SK-N-SH treated with all-trans-retinoic acid at 6 μM for 48 hours (cell line): ENCODE measurements around the gene PRSS33.

Experiments
- ATAC-seq: fragments of 200-7000 bp; cut with Tn5 transposase; 3 replicates; pipeline ENCODE4 v1.9.1; 2020; ENCODE audit warnings: mild to moderate bottlenecking, moderate library complexity
- ARNTL ChIP-seq: fragments of 450-650 bp; formaldehyde crosslinking; IDR thresholded peaks from 2 replicates; pipeline ENCODE4 v1.5.0; 2020; ENCODE audit warnings: low read depth, mild to moderate bottlenecking, moderate library complexity, borderline replicate concordance
- BACH2 ChIP-seq: fragments of 250-450 bp; sonication (Bioruptor Pico); IDR thresholded peaks from 2 replicates; pipeline ENCODE4 v1.9.0; 2021; ENCODE audit warnings: mild to moderate bottlenecking, borderline replicate concordance
- CSDC2 ChIP-seq: fragments of 250-450 bp; sonication (Bioruptor Pico); IDR thresholded peaks from 2 replicates; pipeline ENCODE4 v1.5.0; 2020; ENCODE audit warnings: mild to moderate bottlenecking, moderate library complexity
- ESRRG ChIP-seq: fragments of 250-450 bp; sonication (Bioruptor Pico); IDR thresholded peaks from 2 replicates; pipeline ENCODE4 v1.6.1; 2021; ENCODE audit warnings: mild to moderate bottlenecking
- GLIS3 ChIP-seq: fragments of 250-450 bp; sonication (Bioruptor Pico); IDR thresholded peaks from 2 replicates; pipeline ENCODE4 v1.5.0; 2020; ENCODE audit warnings: mild to moderate bottlenecking, moderate library complexity
- ISL1 ChIP-seq: fragments of 250-450 bp; sonication (Bioruptor Pico); IDR thresholded peaks from 2 replicates; pipeline ENCODE4 v2.1.2; 2022; ENCODE audit warnings: mild to moderate bottlenecking, moderate library complexity
- OSR1 ChIP-seq: fragments of 250-450 bp; sonication (Bioruptor Pico); IDR thresholded peaks from 2 replicates; pipeline ENCODE4 v1.8.0; 2022; ENCODE audit warnings: moderate library complexity, mild to moderate bottlenecking, inconsistent platforms
- PPARA ChIP-seq: fragments of 250-450 bp; sonication (Bioruptor Pico); IDR thresholded peaks from 2 replicates; pipeline ENCODE4 v1.5.0; 2020; ENCODE audit warnings: mild to moderate bottlenecking, borderline replicate concordance
- RARB ChIP-seq: fragments of 250-450 bp; sonication (Bioruptor Pico); IDR thresholded peaks from 2 replicates; pipeline ENCODE4 v1.8.0; 2021; ENCODE audit warnings: mild to moderate bottlenecking, moderate library complexity
- SNAI2 ChIP-seq: fragments of 250-450 bp; sonication (Bioruptor Pico); IDR thresholded peaks from 2 replicates; pipeline ENCODE4 v1.5.0; 2020; ENCODE audit warnings: mild to moderate bottlenecking, moderate library complexity
- TCF4 ChIP-seq: fragments of 250-450 bp; sonication (Bioruptor Pico); IDR thresholded peaks from 2 replicates; pipeline ENCODE4 v1.8.0; 2021; ENCODE audit warnings: mild to moderate bottlenecking, moderate library complexity, borderline replicate concordance
- TOX ChIP-seq: fragments of 250-450 bp; sonication (Bioruptor Pico); IDR thresholded peaks from 2 replicates; pipeline ENCODE4 v1.8.0; 2021; ENCODE audit warnings: mild to moderate bottlenecking, moderate library complexity, borderline replicate concordance
- TSHZ2 ChIP-seq: fragments of 250-450 bp; sonication (Bioruptor Pico); IDR thresholded peaks from 2 replicates; pipeline ENCODE4 v1.5.0; 2020; ENCODE audit warnings: mild to moderate bottlenecking, moderate library complexity
- ZC3H10 ChIP-seq: fragments of 250-450 bp; sonication (Bioruptor Pico); IDR thresholded peaks from 2 replicates; pipeline ENCODE4 v1.5.1; 2021; ENCODE audit warnings: mild to moderate bottlenecking, moderate library complexity
- ZFP30 ChIP-seq: fragments of 450-650 bp; formaldehyde crosslinking; IDR thresholded peaks from 2 replicates; pipeline ENCODE4 v1.5.0; 2022; ENCODE audit warnings: mild to moderate bottlenecking, moderate library complexity
- ZNF565 ChIP-seq: fragments of 450-650 bp; formaldehyde crosslinking; conservative IDR thresholded peaks from 2 replicates; pipeline ENCODE4 v1.5.0; 2020; ENCODE audit warnings: low read depth, mild to moderate bottlenecking, moderate library complexity
- ZNF70 ChIP-seq: fragments of 450-650 bp; formaldehyde crosslinking; IDR thresholded peaks from 2 replicates; pipeline ENCODE4 v1.5.0; 2020; ENCODE audit warnings: mild to moderate bottlenecking, moderate library complexity
- ZNF8 ChIP-seq: fragments of 450-650 bp; formaldehyde crosslinking; IDR thresholded peaks from 2 replicates; pipeline ENCODE4 v1.5.0; 2020; ENCODE audit warnings: mild to moderate bottlenecking, moderate library complexity
- TF ChIP-seq, protein P1 (sequence below): fragments of 250-450 bp; sonication (Bioruptor Pico); IDR thresholded peaks from 2 replicates; pipeline ENCODE4 v1.5.1; 2021; ENCODE audit warnings: mild to moderate bottlenecking, moderate library complexity
- TF ChIP-seq, protein P2 (sequence below): fragments of 250-450 bp; sonication (Bioruptor Pico); IDR thresholded peaks from 2 replicates; pipeline ENCODE4 v1.8.0; 2020; ENCODE audit warnings: mild to moderate bottlenecking, moderate library complexity, borderline replicate concordance
- TF ChIP-seq, protein P3 (sequence below): fragments of 250-450 bp; sonication (Bioruptor Pico); IDR thresholded peaks from 2 replicates; pipeline ENCODE4 v1.8.0; 2021; ENCODE audit warnings: low read depth, mild to moderate bottlenecking, moderate library complexity, borderline replicate concordance
- TF ChIP-seq, protein P4 (sequence below): fragments of 250-450 bp; sonication (Bioruptor Pico); IDR thresholded peaks from 2 replicates; pipeline ENCODE4 v1.5.1; 2020; ENCODE audit warnings: low read depth, mild to moderate bottlenecking, moderate library complexity

Gene PRSS33

DNA sequence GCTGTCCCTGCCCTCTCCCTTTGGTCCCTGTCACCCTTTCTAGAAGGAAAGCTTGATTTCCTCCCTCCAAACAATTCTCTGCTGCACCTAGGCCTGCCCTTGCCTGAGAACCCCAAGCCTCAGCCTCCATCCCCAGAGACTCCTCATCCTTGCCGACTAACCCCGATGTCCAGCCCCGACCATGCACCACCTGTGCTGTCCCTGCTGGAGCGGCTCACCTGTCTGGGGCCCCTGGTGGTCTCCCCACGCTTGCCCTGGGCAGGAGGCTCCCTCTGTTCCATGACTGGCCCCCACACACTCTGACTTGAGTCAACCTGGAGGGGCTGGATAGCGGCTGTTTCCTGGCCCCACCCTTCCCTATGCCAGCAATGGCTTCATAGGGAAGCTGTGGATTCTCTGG, 46.9 kb downstream of the PRSS33 start:
- TF ChIP-seq TCF4 (CRISPR knock-in tag) (no peak), ZNF565 (no peak), ZNF70 (no peak), TOX (CRISPR knock-in tag) (no peak), CSDC2 (CRISPR knock-in tag) (no peak), ZFP30 (no peak), OSR1 (no peak), ZC3H10 (CRISPR knock-in tag) (no peak), GLIS3 (no peak), ESRRG (CRISPR knock-in tag) (no peak), SNAI2 (CRISPR knock-in tag) (no peak), RARB (CRISPR knock-in tag) (no peak), PPARA (no peak), ISL1 (CRISPR knock-in tag) (no peak), ARNTL (no peak), TSHZ2 (CRISPR knock-in tag) (no peak), ZNF8 (CRISPR knock-in tag) (no peak)
- TF ChIP-seq, protein P1, sequence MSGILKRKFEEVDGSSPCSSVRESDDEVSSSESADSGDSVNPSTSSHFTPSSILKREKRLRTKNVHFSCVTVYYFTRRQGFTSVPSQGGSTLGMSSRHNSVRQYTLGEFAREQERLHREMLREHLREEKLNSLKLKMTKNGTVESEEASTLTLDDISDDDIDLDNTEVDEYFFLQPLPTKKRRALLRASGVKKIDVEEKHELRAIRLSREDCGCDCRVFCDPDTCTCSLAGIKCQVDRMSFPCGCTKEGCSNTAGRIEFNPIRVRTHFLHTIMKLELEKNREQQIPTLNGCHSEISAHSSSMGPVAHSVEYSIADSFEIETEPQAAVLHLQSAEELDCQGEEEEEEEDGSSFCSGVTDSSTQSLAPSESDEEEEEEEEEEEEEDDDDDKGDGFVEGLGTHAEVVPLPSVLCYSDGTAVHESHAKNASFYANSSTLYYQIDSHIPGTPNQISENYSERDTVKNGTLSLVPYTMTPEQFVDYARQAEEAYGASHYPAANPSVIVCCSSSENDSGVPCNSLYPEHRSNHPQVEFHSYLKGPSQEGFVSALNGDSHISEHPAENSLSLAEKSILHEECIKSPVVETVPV (CRISPR knock-in tag): no peak
- TF ChIP-seq, protein P2, sequence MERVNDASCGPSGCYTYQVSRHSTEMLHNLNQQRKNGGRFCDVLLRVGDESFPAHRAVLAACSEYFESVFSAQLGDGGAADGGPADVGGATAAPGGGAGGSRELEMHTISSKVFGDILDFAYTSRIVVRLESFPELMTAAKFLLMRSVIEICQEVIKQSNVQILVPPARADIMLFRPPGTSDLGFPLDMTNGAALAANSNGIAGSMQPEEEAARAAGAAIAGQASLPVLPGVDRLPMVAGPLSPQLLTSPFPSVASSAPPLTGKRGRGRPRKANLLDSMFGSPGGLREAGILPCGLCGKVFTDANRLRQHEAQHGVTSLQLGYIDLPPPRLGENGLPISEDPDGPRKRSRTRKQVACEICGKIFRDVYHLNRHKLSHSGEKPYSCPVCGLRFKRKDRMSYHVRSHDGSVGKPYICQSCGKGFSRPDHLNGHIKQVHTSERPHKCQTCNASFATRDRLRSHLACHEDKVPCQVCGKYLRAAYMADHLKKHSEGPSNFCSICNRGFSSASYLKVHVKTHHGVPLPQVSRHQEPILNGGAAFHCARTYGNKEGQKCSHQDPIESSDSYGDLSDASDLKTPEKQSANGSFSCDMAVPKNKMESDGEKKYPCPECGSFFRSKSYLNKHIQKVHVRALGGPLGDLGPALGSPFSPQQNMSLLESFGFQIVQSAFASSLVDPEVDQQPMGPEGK (CRISPR knock-in tag): no peak
- TF ChIP-seq, all 23 proteins: peak for 0
- no peak for ATAC-seq

DNA sequence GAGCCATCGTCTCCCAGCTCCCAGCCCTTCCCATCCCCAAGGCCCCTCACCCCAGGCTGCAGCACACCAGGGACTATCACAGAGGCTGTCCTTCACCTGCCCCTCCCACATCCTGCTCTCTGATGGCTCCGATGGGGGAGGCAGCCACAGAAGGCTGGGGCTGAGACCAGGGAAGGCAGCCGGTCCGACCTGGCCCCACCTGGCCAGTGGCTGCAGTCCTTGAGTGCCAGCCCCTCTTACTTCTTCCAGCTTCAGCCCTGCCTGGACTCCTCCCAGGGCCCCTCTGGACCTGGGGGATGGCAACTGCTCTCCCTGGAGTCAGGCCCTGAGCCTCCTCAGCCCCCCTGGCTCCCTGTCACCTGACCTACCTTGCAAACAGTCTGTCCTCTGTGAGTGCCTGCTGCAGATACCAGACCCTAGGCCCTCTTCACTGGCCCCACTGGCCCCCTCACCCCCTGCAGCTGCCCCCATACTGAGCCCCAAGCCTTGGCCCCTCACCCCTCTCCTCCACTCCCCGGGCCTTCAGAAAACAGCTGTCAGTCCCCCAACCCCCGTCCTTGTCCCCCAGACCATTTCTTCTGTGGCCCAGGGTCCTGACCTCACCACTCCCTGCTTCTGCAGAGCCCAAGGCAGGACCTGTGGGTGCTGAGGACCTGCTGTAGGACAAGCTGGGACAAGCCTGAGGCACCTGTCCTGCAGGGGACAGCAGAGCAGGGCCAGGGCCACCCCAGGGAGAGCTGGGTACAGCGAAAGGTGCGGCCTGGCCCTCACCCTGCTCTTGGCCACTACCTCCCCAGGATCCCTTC, 47.5 kb downstream of the PRSS33 start:
- ATAC-seq: no peak

More for the DNA sequence above, 47.5 kb downstream of the PRSS33 start:
- TF ChIP-seq, protein P3, sequence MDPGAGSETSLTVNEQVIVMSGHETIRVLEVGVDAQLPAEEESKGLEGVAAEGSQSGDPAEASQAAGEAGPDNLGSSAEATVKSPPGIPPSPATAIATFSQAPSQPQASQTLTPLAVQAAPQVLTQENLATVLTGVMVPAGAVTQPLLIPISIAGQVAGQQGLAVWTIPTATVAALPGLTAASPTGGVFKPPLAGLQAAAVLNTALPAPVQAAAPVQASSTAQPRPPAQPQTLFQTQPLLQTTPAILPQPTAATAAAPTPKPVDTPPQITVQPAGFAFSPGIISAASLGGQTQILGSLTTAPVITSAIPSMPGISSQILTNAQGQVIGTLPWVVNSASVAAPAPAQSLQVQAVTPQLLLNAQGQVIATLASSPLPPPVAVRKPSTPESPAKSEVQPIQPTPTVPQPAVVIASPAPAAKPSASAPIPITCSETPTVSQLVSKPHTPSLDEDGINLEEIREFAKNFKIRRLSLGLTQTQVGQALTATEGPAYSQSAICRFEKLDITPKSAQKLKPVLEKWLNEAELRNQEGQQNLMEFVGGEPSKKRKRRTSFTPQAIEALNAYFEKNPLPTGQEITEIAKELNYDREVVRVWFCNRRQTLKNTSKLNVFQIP (CRISPR knock-in tag): no peak
- TF ChIP-seq SNAI2 (CRISPR knock-in tag) (no peak), TSHZ2 (CRISPR knock-in tag) (no peak), ESRRG (CRISPR knock-in tag) (no peak), ZNF565 (no peak), CSDC2 (CRISPR knock-in tag) (no peak), BACH2 (no peak), GLIS3 (no peak), ZNF8 (CRISPR knock-in tag) (no peak)
- TF ChIP-seq, protein P1 (CRISPR knock-in tag): no peak
- TF ChIP-seq, protein P4, sequence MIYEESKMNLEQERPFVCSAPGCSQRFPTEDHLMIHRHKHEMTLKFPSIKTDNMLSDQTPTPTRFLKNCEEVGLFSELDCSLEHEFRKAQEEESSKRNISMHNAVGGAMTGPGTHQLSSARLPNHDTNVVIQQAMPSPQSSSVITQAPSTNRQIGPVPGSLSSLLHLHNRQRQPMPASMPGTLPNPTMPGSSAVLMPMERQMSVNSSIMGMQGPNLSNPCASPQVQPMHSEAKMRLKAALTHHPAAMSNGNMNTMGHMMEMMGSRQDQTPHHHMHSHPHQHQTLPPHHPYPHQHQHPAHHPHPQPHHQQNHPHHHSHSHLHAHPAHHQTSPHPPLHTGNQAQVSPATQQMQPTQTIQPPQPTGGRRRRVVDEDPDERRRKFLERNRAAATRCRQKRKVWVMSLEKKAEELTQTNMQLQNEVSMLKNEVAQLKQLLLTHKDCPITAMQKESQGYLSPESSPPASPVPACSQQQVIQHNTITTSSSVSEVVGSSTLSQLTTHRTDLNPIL (CRISPR knock-in tag): no peak
